HG02798 (cell line): ENCODE data around the gene RMDN3.

ENCODE experiments used
- ATAC-seq: cut with Tn5 transposase; IDR thresholded peaks from one replicate; pipeline ENCODE4 v1.9.1; 2021; ENCODE audit warnings: mild to moderate bottlenecking; ENCODE audit not compliant: unreplicated experiment, poor library complexity

Gene RMDN3

GRCh38 chr15:40754883-40755811 is at the start of gene RMDN3:
Gene RMDN3, minus strand, starts transcription at chr15:40755254. Its CDS starts 471 bp downstream, at chr15:40754783.
- ATAC-seq: peak; percentile 88

- no peak for ATAC-seq
Measured at GRCh38 chr15:40803688-40804087, 48.6 kb upstream of the RMDN3 start.

GRCh38 chr15:40803076-40803475 is 48.0 kb upstream of the RMDN3 start:
- no peak for ATAC-seq

GRCh38 chr15:40799523-40799922 is 44.5 kb upstream of the RMDN3 start:
- ATAC-seq: no peak

GRCh38 chr15:40796512-40796911 is 41.5 kb upstream of the RMDN3 start:
- ATAC-seq: no peak

GRCh38 chr15:40796041-40796440 is 41.0 kb upstream of the RMDN3 start:
- ATAC-seq: no peak

GRCh38 chr15:40793216-40793989 is 38.3 kb upstream of the RMDN3 start:
- no peak for ATAC-seq

- no peak for ATAC-seq
Measured at GRCh38 chr15:40792394-40792793, 37.3 kb upstream of the RMDN3 start.

- ATAC-seq: no peak
Measured at GRCh38 chr15:40790718-40791117, 35.7 kb upstream of the RMDN3 start.

GRCh38 chr15:40789999-40790398 is 34.9 kb upstream of the RMDN3 start:
- ATAC-seq: no peak

GRCh38 chr15:40789119-40789518 is 34.1 kb upstream of the RMDN3 start:
- ATAC-seq: no peak

- no peak for ATAC-seq
Measured at GRCh38 chr15:40787991-40788390, 32.9 kb upstream of the RMDN3 start.

- no peak for ATAC-seq
Measured at GRCh38 chr15:40787344-40787841, 32.3 kb upstream of the RMDN3 start.

- ATAC-seq: no peak
Measured at GRCh38 chr15:40785814-40786213, 30.8 kb upstream of the RMDN3 start.

- no peak for ATAC-seq
Measured at GRCh38 chr15:40785164-40785563, 30.1 kb upstream of the RMDN3 start.

- peak; percentile 75 for ATAC-seq
Measured at GRCh38 chr15:40782609-40783227, 27.7 kb upstream of the RMDN3 start.

- ATAC-seq: no peak
Measured at GRCh38 chr15:40776537-40777141, 21.6 kb upstream of the RMDN3 start.

GRCh38 chr15:40775740-40776536 is 20.9 kb upstream of the RMDN3 start:
- no peak for ATAC-seq

GRCh38 chr15:40775007-40775406 is 20.0 kb upstream of the RMDN3 start:
- ATAC-seq: no peak
